ENCODE data around the gene KIF2A.

The KIF2A gene

DNA sequence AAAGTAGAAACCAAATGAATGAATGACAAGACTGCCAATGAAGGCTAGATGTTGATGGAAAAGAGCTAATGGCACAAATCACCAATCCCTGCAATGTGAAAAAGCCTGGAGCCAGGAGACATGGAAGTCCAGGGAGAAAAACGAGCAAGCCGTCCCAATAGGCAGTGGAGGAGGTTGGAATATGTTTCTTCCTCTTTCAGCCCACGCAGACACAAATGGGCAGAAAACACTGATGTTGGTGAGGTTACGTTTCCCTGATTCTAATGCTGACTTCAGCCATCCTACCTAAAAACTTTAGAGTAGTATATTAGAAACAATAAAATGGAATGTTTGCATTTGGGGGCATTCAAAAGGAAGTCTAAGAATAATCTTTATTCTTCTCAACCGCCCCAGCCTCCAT is 23.9 kb upstream of the KIF2A start:
- TF ChIP-seq, protein P1, sequence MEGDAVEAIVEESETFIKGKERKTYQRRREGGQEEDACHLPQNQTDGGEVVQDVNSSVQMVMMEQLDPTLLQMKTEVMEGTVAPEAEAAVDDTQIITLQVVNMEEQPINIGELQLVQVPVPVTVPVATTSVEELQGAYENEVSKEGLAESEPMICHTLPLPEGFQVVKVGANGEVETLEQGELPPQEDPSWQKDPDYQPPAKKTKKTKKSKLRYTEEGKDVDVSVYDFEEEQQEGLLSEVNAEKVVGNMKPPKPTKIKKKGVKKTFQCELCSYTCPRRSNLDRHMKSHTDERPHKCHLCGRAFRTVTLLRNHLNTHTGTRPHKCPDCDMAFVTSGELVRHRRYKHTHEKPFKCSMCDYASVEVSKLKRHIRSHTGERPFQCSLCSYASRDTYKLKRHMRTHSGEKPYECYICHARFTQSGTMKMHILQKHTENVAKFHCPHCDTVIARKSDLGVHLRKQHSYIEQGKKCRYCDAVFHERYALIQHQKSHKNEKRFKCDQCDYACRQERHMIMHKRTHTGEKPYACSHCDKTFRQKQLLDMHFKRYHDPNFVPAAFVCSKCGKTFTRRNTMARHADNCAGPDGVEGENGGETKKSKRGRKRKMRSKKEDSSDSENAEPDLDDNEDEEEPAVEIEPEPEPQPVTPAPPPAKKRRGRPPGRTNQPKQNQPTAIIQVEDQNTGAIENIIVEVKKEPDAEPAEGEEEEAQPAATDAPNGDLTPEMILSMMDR (conservative IDR thresholded peaks at IDR 0.05), result no peak
- no peak overlapping the region for H3K27ac ChIP-seq

DNA sequence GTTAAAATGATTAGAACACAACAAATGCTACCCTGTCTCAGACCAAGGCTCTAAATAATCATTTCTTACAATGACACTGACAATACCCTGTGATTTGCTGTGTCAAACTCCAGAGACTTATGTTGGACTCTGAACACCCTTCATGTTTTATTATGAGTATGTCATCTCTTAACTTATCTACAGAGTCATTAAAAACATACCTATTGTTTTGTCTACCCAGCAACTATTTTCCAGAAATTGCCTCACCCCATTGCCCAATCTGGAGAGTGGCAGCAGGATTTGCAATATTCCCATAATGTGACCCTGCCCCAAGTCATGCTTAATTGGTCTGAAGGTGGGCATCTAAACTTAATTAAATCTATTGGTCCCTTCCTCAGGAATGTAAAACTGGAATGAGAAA is 23.0 kb upstream of the KIF2A start:
- TF ChIP-seq, protein P1 (conservative IDR thresholded peaks at IDR 0.05), result no peak
- no peak overlapping the region for H3K27ac ChIP-seq

DNA sequence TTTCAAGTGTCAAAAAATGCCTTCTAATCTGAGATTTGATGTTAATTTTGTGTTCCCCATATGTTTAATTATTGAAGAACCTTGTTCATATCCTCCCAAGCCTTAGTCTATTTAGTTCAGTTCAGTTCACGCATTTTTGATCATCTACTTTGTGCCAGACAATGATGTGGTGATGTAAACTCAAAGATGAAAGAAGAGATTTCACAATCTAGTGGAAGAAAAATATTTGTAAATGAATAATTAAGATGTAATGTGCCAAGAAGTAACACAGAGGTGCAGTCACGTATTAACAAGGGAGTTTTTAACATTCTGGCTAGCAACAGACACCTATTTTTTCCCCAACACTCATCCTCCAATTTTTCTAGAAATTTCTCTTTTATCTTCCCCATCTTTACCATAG is 22.1 kb upstream of the KIF2A start:
- TF ChIP-seq, protein P1 (conservative IDR thresholded peaks at IDR 0.05), result no peak
- H3K27ac ChIP-seq, result no peak overlapping the region

DNA sequence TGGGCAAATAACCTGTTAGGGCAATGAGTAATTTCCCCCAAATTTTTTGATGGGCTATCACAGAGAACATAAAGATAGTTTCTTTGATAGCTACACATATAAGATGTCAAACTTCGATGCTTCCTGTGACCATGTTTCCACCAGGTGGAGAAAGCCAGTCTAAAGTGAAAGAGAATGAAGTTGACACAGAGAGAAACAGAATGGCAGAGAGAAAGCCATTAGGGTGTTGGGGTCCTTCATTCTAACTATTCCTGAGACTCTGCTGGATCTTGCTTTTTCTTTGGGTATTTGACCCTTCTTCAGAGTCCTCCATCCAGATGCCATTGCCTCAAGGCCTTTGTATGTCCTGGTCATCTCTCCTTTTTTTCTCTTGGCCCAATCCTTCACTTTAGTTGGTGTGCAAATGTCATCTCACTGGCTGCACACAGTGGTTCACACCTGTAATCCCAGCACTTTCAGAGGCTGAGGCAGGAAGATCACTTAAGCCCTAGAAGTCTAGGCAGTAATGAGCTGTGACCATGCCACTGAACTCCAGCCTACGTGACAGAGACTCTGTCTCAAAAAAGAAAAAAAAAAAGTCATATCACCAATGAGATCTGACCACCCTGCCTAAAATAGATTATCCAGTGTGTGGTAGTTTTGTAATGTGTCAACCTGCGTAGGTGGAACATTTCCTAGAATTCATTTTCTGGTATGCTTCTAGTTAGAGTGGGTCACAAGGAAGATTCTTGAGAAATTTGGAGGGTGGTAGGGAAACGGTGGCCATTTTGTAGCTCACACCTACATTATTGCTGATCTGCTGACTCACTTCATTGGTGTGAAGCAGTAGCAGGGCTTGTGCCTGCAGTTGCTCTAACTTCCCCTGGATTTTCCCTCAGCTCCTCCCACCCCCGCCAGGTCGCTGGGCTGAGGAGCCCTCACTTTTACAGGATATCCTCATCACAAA is 20.8 kb upstream of the KIF2A start:
- TF ChIP-seq, protein P1 (conservative IDR thresholded peaks at IDR 0.05), result no peak
- H3K27ac ChIP-seq, result no peak overlapping the region

DNA sequence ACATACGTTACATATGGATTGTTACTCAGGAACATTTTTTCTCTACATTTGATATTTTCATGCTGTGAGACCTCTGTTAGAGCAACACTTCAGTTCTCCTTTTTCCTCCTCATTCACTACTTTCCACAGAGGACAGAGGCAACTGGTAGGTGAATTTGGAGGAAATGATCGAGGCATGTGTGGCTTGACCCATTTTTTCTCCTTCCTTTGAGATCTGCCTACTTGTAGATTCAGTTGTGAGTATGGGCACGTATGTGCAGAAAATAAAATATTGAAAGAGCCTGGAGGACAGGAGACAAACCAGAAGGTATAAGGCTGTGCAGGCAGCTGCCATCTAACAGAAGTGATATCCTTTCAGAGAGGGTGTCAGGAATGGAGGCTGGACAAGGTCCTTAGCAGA is 19.2 kb upstream of the KIF2A start:
- TF ChIP-seq, protein P1 (conservative IDR thresholded peaks at IDR 0.05), result no peak
- no peak overlapping the region for H3K27ac ChIP-seq

DNA sequence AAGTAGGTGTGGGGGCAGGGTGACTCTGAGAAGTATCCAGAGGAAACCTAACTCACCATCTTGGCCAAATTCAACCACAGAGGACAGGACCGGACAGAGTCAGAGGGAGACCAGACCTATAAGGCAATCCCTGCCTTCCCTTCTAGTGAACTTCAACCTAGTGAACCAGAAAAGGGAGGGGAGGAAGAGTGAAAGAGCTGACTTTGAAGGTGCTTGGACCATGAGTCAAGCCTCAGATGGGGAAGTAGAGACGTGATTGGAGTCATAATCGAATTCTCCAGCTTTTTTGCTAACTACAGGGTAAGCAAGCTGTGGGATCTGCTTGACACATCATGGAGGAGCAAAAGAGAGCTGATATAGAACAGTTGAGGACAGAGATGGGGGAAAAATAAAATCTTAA is 18.8 kb upstream of the KIF2A start:
- TF ChIP-seq, protein P1 (conservative IDR thresholded peaks at IDR 0.05), result no peak
- no peak overlapping the region for H3K27ac ChIP-seq

DNA sequence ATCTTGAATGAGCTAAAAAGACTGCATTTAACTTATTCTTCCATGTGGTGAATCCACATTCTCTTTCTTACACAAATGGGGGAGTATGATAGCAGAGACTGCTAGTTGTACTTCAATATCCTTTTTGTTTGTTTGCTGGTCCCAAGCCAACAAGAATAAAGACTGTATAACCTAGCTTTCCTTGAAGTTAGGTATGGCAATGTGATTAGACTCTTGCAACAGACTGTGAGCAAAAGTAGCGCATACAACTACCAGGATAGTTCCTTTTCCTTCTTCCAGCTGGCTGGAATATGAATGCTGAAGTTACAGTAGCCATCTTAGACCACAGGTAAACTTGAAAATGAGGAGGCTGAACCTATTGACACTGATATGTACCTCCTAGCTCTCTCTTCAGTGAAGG is 17.9 kb upstream of the KIF2A start:
- no peak overlapping the region for H3K27ac ChIP-seq
- TF ChIP-seq, protein P1 (conservative IDR thresholded peaks at IDR 0.05), result no peak
